Vagina (tissue), 2 donors: Measurements from ENCODE around the gene IL17RA. TPM values are rescaled to one million over a fixed set of nuclear protein-coding genes. Genes with fewer than 3 reads are reported as not detected.

Experiments used
- DNase-seq, 2 donors: peaks; one replicate each; pipeline ENCODE4 v3.0.0-alpha.2; 2017; ENCODE audit errors: extremely low spot score in 2 of 2
- H3K27ac ChIP-seq: fragments of 200-600 bp; sonication (generic); one replicate; pipeline ENCODE4 v1.5.1; 2019
- H3K27me3 ChIP-seq: fragments of 200-600 bp; sonication (generic); one replicate; pipeline ENCODE4 v1.5.1; 2019
- H3K36me3 ChIP-seq, 2 donors: fragments of 200-600 bp; sonication (generic); one replicate each; pipeline ENCODE4 v1.5.1; 2017 to 2019
- H3K4me1 ChIP-seq: fragments of 200-600 bp; sonication (generic); one replicate; pipeline ENCODE4 v1.5.1; 2019
- H3K4me3 ChIP-seq, 2 donors: fragments of 200-600 bp; sonication (generic); 1 replicate in 1 of 2; 2 replicates in 1 of 2; pipeline ENCODE4 v1.5.1; 2016 to 2019
- H3K9me3 ChIP-seq: fragments of 200-600 bp; sonication (generic); one replicate; pipeline ENCODE4 v1.5.1; 2019
- POLR2A ChIP-seq, 2 donors: fragments of 450-650 bp; IDR thresholded peaks; one replicate each; pipeline ENCODE4 v1.6.1; 2017; ENCODE audit warnings: antibody characterized with exemption in 2 of 2, mild to moderate bottlenecking in 2 of 2, moderate library complexity in 2 of 2
- POLR2AphosphoS5 ChIP-seq, 2 donors: sonication (generic); formaldehyde crosslinking; IDR thresholded peaks; one replicate each; pipeline ENCODE4 v1.9.0; 2017; ENCODE audit warnings: antibody characterized with exemption in 2 of 2, mild to moderate bottlenecking in 2 of 2, low read depth in 1 of 2; ENCODE audit not compliant: insufficient read depth in 1 of 2
- intact Hi-C: fragments of 100-400 bp; cut with DNase I; formaldehyde crosslinking; loops from one replicate; pipeline ENCODE4 v1.15.1; 2023
- total RNA-seq: library from RNA; depleted of rRNA; stranded (reverse); fragments of >200 nt; gene quantifications from one replicate; pipeline ENCODE4 v1.2.3, GENCODE V29; 2016
- TF ChIP-seq, protein P1 (sequence below), 3 experiments: fragments of 450-650 bp in 2 of 3; fragments of 200-600 bp in 1 of 3; sonication (generic) in 1 of 3; IDR thresholded peaks; one replicate each; pipeline ENCODE4 v1.5.1; 2017 to 2019; ENCODE audit warnings: antibody characterized with exemption in 3 of 3, mild to moderate bottlenecking in 2 of 3, moderate library complexity in 2 of 3

Gene IL17RA
- total RNA-seq, 1 donor from 2014 or later: 13.3 TPM

DNA sequence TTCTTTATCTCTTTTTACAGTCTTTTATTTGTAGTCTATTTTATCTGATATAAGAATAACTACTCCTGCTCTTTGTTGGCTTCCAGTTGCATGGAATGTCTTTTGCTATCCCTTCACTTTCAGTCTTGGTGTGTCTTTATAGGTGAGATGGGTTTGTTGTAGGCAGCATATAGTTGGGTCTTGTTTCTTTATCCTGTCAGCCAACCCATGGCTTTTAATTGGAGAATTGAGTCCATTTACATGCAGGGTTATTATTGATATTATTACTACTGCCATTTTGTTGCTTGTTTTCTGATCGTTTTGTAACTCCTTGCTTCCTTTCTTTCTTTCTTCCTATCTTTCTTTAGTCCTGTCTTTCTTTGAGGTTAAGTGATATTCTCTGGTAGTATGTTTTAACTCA, 11.9 kb upstream of the IL17RA start:
- H3K27me3 ChIP-seq: no peaks in the 10 kb centered on the region
- no peak for DNase-seq
- no peaks in the 10 kb centered on the region for H3K9me3 ChIP-seq
- no peak overlapping the region for H3K27ac ChIP-seq
- no peaks in the 10 kb centered on the region for H3K4me1 ChIP-seq
- H3K36me3 ChIP-seq: no peaks in the 10 kb centered on the region
- H3K4me3 ChIP-seq: no peak overlapping the region
- TF ChIP-seq POLR2A (IDR thresholded peaks at IDR 0.05) (no peak), POLR2AphosphoS5 (IDR thresholded peaks at IDR 0.05; ENCODE audit: insufficient read depth in 1 of 2, low read depth in 1 of 2) (no peak)
- TF ChIP-seq, protein P1, sequence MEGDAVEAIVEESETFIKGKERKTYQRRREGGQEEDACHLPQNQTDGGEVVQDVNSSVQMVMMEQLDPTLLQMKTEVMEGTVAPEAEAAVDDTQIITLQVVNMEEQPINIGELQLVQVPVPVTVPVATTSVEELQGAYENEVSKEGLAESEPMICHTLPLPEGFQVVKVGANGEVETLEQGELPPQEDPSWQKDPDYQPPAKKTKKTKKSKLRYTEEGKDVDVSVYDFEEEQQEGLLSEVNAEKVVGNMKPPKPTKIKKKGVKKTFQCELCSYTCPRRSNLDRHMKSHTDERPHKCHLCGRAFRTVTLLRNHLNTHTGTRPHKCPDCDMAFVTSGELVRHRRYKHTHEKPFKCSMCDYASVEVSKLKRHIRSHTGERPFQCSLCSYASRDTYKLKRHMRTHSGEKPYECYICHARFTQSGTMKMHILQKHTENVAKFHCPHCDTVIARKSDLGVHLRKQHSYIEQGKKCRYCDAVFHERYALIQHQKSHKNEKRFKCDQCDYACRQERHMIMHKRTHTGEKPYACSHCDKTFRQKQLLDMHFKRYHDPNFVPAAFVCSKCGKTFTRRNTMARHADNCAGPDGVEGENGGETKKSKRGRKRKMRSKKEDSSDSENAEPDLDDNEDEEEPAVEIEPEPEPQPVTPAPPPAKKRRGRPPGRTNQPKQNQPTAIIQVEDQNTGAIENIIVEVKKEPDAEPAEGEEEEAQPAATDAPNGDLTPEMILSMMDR (IDR thresholded peaks at IDR 0.05): no peak
- intact Hi-C loops: loop anchor here (10.0 kb wide), 1 partner anchor 432 kb away; no protein-coding TSS in a partner anchor

DNA sequence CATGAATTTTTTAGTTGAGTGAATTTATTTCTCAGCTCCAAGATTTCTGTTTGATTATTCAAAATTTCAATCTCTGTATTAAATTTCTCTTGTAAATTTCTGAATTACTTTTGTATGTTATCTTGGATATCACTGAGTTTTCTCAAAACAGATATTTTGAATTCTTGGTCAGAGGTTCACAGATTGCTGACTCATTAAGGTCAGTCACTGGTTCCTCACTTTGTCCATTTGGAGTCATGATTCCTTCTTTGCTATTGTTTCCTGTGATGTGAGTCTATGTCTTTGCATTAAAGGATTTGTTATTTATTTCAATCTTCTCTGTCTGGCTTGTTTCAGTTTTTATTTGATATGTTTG, 10.2 kb upstream of the IL17RA start:
- intact Hi-C loops: loop anchor here (10.0 kb wide), 1 partner anchor 430 kb away; no protein-coding TSS in a partner anchor
- H3K27me3 ChIP-seq: no peaks in the 10 kb centered on the region
- no peaks in the 10 kb centered on the region for H3K4me1 ChIP-seq
- H3K9me3 ChIP-seq: no peaks in the 10 kb centered on the region
- H3K27ac ChIP-seq: no peak overlapping the region
- no peaks in the 10 kb centered on the region for H3K36me3 ChIP-seq
- no peak for DNase-seq
- H3K4me3 ChIP-seq: no peak overlapping the region
- TF ChIP-seq POLR2A (IDR thresholded peaks at IDR 0.05): no peak
- TF ChIP-seq POLR2AphosphoS5 (IDR thresholded peaks at IDR 0.05; ENCODE audit: insufficient read depth in 1 of 2, low read depth in 1 of 2): no peak
- TF ChIP-seq, protein P1 (IDR thresholded peaks at IDR 0.05): no peak

DNA sequence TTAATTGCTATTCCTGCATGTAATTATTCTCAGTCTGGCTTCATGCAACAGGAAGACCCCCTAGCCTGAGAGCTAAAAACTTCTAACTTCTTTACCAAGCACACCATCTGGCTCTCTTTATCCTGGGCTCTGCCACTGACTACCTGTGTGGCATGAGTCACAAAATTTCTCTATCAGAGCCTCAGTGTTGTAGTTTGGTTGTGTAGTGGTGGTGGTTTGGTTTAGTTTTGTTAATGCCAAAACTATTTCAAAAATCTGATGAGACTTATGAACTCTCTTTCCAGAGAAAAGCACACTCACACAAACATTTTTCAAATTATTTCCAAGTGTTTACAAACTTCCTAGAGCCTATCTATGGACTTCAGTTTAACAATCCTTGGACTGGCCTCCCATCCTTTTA, 7.5 kb upstream of the IL17RA start:
- intact Hi-C loops: loop anchor here (10.0 kb wide), 1 partner anchor 428 kb away; no protein-coding TSS in a partner anchor

GRCh38 chr22:17079572-17079971, 5.2 kb upstream of the IL17RA start:
- no peaks in the 10 kb centered on the region for H3K36me3 ChIP-seq
- TF ChIP-seq, protein P1 (IDR thresholded peaks at IDR 0.05): no peak
- no peaks in the 10 kb centered on the region for H3K27me3 ChIP-seq
- DNase-seq: no peak
- H3K4me3 ChIP-seq: no peak overlapping the region
- no peak overlapping the region for H3K27ac ChIP-seq
- H3K4me1 ChIP-seq: peaks cover 6% of the 10 kb centered on the region
- intact Hi-C loops: loop anchor here (10.0 kb wide), 1 partner anchor 425 kb away; no protein-coding TSS in a partner anchor
- no peaks in the 10 kb centered on the region for H3K9me3 ChIP-seq

More for the DNA sequence above, 7.5 kb upstream of the IL17RA start:
- Histone ChIP-seq H3K36me3 (no peaks in the 10 kb centered on the region), H3K27me3 (no peaks in the 10 kb centered on the region), H3K4me1 (no peaks in the 10 kb centered on the region), H3K4me3 (no peak overlapping the region), H3K27ac (no peak overlapping the region), H3K9me3 (no peaks in the 10 kb centered on the region)
- no peak for DNase-seq
- TF ChIP-seq POLR2AphosphoS5 (IDR thresholded peaks at IDR 0.05; ENCODE audit: insufficient read depth in 1 of 2, low read depth in 1 of 2) (no peak), POLR2A (IDR thresholded peaks at IDR 0.05) (no peak)
- TF ChIP-seq, protein P1 (IDR thresholded peaks at IDR 0.05): no peak

GRCh38 chr22:17083255-17083654, 1.5 kb upstream of the IL17RA start:
- no peak overlapping the region for H3K27ac ChIP-seq
- no peak for DNase-seq
- no peaks in the 10 kb centered on the region for H3K27me3 ChIP-seq
- no peaks in the 10 kb centered on the region for H3K9me3 ChIP-seq
- no peaks in the 10 kb centered on the region for H3K36me3 ChIP-seq
- intact Hi-C loops: no loop called here
- no peak for TF ChIP-seq POLR2AphosphoS5 (IDR thresholded peaks at IDR 0.05; ENCODE audit: insufficient read depth in 1 of 2, low read depth in 1 of 2)
- H3K4me1 ChIP-seq: peaks cover 27% of the 10 kb centered on the region
- no peak overlapping the region for H3K4me3 ChIP-seq
